ENCODE measurements around the gene BATF.
"Not testable (repeated sequence)": the region's sequence is repeated elsewhere in the genome, so short reads cannot be mapped to it uniquely, and the experiment has no call there.

BATF gene

GRCh38 chr14:75522224-75522982 lies at the start of gene BATF:
Gene BATF (plus strand): TSS chr14:75522469. CDS start chr14:75522683, 214 bp downstream.
- peak; percentile 80 for DNase-seq

- not testable (repeated sequence) for DNase-seq
Measured at GRCh38 chr14:75474127-75474526, 48.1 kb upstream of the BATF start.

GRCh38 chr14:75476274-75476995 lies 45.8 kb upstream of the BATF start:
- DNase-seq = no peak

- DNase-seq = no peak
Measured at GRCh38 chr14:75477881-75478280, 44.4 kb upstream of the BATF start.

GRCh38 chr14:75479770-75480600 lies 42.3 kb upstream of the BATF start:
- no peak for DNase-seq

- no peak for DNase-seq
Measured at GRCh38 chr14:75482366-75482765, 39.9 kb upstream of the BATF start.

- DNase-seq = no peak
Measured at GRCh38 chr14:75484711-75485429, 37.4 kb upstream of the BATF start.

- no peak for DNase-seq
Measured at GRCh38 chr14:75486318-75486717, 36.0 kb upstream of the BATF start.

- DNase-seq = peak; percentile 15
Measured at GRCh38 chr14:75487155-75487671, 35.1 kb upstream of the BATF start.

GRCh38 chr14:75489480-75489837 lies 32.8 kb upstream of the BATF start:
- no peak for DNase-seq

DNA sequence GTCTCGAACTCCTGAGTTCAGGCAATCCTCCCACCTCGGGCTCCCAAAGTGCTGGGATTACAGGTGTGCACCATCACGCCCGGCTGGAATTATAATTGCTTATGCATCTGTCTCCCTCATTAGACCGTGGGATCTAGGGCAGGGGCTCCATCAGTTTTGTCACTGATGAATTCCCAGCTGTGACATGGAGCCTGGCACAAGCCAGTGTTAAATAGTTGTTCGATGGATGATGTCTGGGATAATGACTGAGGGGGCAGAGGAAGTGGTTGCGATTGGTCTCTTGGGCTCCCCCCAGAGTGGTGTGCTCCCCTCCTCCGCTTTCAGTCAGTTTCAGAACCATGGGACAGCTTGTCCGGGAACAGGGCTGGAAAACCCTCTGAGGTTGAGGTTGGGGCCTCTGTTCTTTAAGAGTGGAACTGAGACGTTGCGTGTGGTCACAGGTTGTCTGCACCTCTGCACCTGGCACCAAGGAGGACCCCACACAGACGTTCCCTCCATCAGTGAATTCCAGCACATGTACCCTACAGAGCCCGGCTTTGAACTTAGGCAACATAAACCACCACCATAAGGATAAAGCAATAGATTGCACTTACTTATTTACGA lies 30.8 kb upstream of the BATF start:
- no peak for DNase-seq

DNA sequence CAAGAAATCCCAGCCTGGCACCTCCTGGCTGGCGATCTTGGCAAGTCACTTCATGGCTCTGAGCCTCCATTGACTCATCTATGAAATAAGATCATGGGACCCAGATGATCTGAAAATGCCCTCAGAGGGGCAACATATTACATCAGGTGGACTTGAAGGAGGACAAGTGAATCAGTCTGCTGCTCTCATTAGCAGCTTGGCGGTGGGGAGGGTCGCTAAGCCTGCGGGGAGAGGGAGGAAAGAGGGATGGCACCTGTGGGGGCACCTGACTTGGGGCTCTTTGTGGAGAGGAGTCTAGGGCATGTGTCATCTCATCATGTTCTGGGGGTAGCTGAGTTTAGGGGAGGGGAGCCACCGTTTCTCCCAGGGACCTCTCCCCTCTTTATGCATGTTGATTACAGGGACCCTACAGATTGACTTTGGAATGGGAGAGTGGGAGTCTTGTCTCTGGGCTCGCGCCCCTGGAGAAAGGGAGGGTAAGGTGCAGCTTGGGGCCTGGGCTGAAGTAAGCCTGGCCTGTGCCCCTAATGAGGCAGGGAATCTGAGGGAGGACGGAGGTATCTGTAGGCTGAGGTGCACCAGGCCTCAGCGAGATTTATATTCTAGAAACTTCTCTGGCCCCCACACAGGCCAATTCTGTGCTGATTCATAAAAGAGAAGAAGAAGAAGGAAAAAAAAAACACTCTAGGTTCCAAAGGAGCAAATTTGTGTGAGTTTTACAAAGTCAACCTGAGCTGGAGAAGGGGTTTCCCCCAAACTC lies 29.3 kb upstream of the BATF start:
- no peak for DNase-seq

DNA sequence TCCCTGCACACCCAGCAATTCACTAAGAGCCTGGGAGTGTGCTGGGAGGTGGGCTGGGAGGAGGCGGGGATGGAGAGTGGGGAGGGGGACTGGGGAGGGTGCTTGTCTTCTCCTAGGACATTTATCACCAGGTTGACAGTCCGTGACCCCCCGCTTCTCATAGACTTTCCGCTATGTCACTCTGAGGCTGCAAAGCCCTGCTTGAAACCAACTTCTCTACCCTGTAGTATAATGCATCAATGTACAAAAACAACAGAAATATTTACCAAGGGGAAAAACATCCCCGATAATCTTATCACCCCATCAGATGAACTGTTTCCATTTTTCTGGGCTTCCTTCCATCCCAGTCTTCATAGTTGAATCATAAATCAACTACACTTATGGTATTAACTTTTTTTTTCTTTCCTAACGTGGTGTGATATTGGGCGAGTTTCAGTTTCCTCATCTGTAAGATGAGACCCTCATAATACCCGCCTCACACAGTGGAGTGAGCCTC lies 28.6 kb upstream of the BATF start:
- no peak for DNase-seq

- no peak for DNase-seq
Measured at GRCh38 chr14:75494896-75495295, 27.4 kb upstream of the BATF start.

DNA sequence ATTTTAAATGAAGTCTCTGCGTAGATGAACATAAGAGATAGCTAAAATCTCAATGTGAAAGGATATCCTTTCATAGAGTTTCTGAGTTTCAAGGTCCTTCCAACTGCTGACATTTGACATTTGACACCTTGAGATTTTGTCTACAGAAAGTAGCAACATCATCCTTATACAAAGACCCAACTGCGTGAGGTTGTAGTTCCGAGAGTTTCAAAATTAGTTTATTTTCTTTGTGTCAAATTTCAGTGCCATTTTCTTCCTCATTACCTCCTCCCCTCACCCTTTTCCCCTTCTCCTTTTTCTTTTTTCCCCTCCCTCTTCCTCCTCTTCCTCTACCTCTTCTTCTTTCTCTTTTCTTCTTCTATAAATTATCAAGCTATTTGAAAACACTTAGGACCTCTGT lies 26.9 kb upstream of the BATF start:
- DNase-seq = no peak

DNA sequence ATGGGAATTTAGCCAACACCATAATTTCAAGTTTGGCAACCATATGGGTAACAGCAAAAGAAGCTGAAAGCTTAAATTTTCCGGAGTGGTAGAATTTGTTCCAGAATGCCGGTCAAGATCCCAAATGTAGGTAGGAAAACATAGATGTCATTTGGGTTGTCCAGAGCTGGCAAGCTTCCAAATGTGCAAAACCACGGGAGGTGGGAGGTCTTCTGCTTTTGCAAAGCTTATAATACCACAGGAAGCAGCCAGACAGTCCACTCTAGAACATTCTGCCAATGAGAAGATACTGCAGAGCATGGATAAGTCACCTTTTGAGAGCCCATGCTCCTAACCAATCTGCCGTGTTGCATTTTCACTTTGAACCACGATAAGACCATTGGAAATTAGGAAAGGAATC lies 26.4 kb upstream of the BATF start:
- no peak for DNase-seq

DNA sequence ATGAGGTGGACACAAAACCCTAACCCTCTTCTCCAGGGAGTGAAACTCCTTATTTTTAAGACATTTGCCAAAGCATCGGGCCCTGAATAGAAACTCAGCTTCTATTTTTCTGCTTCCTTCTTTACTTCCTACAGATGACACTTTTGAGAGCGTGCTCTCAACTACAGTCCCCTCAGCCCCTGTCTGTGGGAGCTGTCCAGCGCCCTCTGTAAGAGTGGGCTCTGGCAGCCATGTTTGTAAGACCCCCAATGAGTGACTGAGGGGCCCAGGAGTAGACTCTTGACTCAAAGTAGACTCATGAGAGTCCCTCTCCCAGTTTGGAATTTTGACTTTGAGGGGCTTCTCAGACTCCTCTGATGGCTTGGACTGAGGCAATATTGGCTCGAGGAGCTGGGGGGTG lies 25.5 kb upstream of the BATF start:
- DNase-seq = no peak

DNA sequence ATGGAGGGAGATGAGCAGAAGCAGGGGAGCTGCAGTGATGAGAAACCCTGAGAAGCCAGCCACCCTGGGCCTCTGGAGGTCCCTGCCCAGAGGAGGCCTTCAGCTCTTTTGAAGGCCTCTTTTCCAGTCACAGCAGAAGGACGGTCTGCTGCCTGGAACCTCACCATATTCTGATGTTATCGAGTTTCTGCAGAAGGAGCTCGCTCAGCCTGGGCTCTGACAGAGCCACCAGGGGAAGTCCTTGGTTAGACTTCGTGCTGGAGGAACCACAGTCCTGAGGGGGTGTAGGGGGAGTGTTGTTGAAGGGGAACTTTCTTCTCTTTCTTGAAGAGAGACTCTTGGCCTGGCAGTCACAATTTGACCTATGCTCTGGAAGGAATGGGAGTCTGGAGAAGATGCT lies 25.1 kb upstream of the BATF start:
- DNase-seq = no peak

GRCh38 chr14:75497701-75498100 lies 24.6 kb upstream of the BATF start:
- DNase-seq = no peak

GRCh38 chr14:75499084-75499875 lies 23.0 kb upstream of the BATF start:
- DNase-seq = no peak

Data from CD4-positive, alpha-beta T cell treated with Interleukin-6 for 4 hours (primary cell).